Measurements from ENCODE around the gene FGD5. TPM values are rescaled to one million over a fixed set of nuclear protein-coding genes. Genes with fewer than 3 reads are reported as not detected.
"Not testable (repeated sequence)": the region's sequence is repeated elsewhere in the genome, so short reads cannot be mapped to it uniquely, and the experiment has no call there.

FGD5 gene
- total and polyA plus RNA-seq, 8 donors, result 1.2 to 34.1 (median 9.0) TPM

- H3K4me3 ChIP-seq, result no peak overlapping the region
- no peaks in the 10 kb centered on the region for H3K27me3 ChIP-seq
- intact Hi-C loops (cut with DNase I; ENCODE audit: low total_unique reads), result no loop called here
- peaks cover 0 to 7% (median 5%) of the 10 kb centered on the region in 4 donors for H3K9me3 ChIP-seq
- WGBS, 5 donors, result 15 to 24% (median 24%) methylated on average over 7 of the region's 7 CpGs
- peak; percentile 49 to 89 for DNase-seq
- H3K36me3 ChIP-seq, result peaks cover 0 to 23% (median 8%) of the 10 kb centered on the region in 4 donors
- TF ChIP-seq CTCF (IDR thresholded peaks at IDR 0.05) (no peak), POLR2A (IDR thresholded peaks at IDR 0.05) (no peak), EP300 (IDR thresholded peaks at IDR 0.05) (no peak), POLR2AphosphoS5 (IDR thresholded peaks at IDR 0.05) (peak in 2 of 3 donors; percentile 17 to 37)
- H3K27ac ChIP-seq, result peak overlapping the region in 3 of 5 donors; percentile 3 to 37 (median 18)
- H3K4me1 ChIP-seq, result peaks cover 0 to 41% (median 38%) of the 10 kb centered on the region in 4 donors
Measured at GRCh38 chr3:14902719-14903118, 84.0 kb downstream of the FGD5 start.

- H3K4me3 ChIP-seq; H3K27ac ChIP-seq; DNase-seq; intact Hi-C loops (cut with DNase I; ENCODE audit: low total_unique reads); H3K9me3 ChIP-seq; H3K27me3 ChIP-seq: not testable (repeated sequence)
- Histone ChIP-seq H3K4me1 (peaks cover 0 to 45% (median 42%) of the 10 kb centered on the region in 4 donors), H3K36me3 (peaks cover 0 to 20% (median 6%) of the 10 kb centered on the region in 4 donors)
- WGBS, 5 donors, result 85 to 100% (median 97%) methylated on average over 1 to 3 of the region's 3 CpGs
Measured at GRCh38 chr3:14903501-14903900, 84.7 kb downstream of the FGD5 start.

GRCh38 chr3:14905055-14905657 lies 86.4 kb downstream of the FGD5 start:
- Histone ChIP-seq H3K4me3 (no peak overlapping the region), H3K27me3 (no peaks in the 10 kb centered on the region), H3K36me3 (peaks cover 0 to 13% (median 5%) of the 10 kb centered on the region in 4 donors), H3K4me1 (peaks cover 0 to 45% (median 36%) of the 10 kb centered on the region in 4 donors), H3K9me3 (peaks cover 0 to 7% (median 5%) of the 10 kb centered on the region in 4 donors), H3K27ac (no peak overlapping the region)
- TF ChIP-seq POLR2AphosphoS5 (IDR thresholded peaks at IDR 0.05), result no peak
- TF ChIP-seq CTCF (IDR thresholded peaks at IDR 0.05), result no peak
- no peak for TF ChIP-seq POLR2A (IDR thresholded peaks at IDR 0.05)
- TF ChIP-seq EP300 (IDR thresholded peaks at IDR 0.05), result no peak
- no peak for DNase-seq
- intact Hi-C loops (cut with DNase I; ENCODE audit: low total_unique reads), result no loop called here
- 90 to 95% (median 93%) methylated on average over 6 of the region's 6 CpGs for WGBS, 5 donors

GRCh38 chr3:14906355-14906971 lies 87.7 kb downstream of the FGD5 start:
- Histone ChIP-seq H3K27me3 (no peaks in the 10 kb centered on the region), H3K4me3 (no peak overlapping the region), H3K36me3 (peaks cover 0 to 6% (median 2%) of the 10 kb centered on the region in 4 donors), H3K4me1 (peaks cover 0 to 35% (median 26%) of the 10 kb centered on the region in 4 donors), H3K9me3 (peaks cover 0 to 7% (median 5%) of the 10 kb centered on the region in 4 donors), H3K27ac (peak overlapping the region in 3 of 5 donors; percentile 9 to 64 (median 20))
- no peak for TF ChIP-seq EP300 (IDR thresholded peaks at IDR 0.05)
- no peak for TF ChIP-seq POLR2AphosphoS5 (IDR thresholded peaks at IDR 0.05)
- no peak for TF ChIP-seq CTCF (IDR thresholded peaks at IDR 0.05)
- TF ChIP-seq POLR2A (IDR thresholded peaks at IDR 0.05), result no peak
- intact Hi-C loops (cut with DNase I; ENCODE audit: low total_unique reads), result no loop called here
- WGBS, 5 donors, result 39 to 56% (median 47%) methylated on average over 11 of the region's 11 CpGs
- DNase-seq, result peak; percentile 38 to 64

Data from stomach (tissue), 9 donors.